HEK293 (cell line): ENCODE measurements around the gene RPE65.

Source experiments
- CTCF ChIA-PET: fragments of 350-600 bp; formaldehyde crosslinking; extraction: SDS; loops from one replicate; lab custom pipeline; 2021; ENCODE audit warnings: antibody characterized with exemption; lab: Yijun Ruan, JAX
- POLR2A ChIA-PET: fragments of 300-600 bp; formaldehyde crosslinking; extraction: SDS; loops from one replicate; lab custom pipeline; 2020; ENCODE audit warnings: antibody characterized with exemption, inconsistent platforms; lab: Yijun Ruan, JAX
- H3K27ac ChIP-seq: fragments of 200-500 bp; sonication (Bioruptor generic); 2 replicates; pipeline ENCODE4 v1.5.1; 2014; ENCODE audit warnings: low read depth, low read length, control low read depth, inconsistent platforms; ENCODE audit errors: extremely low read depth
- H3K36me3 ChIP-seq, 2 experiments: fragments of 200-500 bp in 1 of 2; sonication (Bioruptor generic) in 1 of 2; 1 replicate in 1 of 2; 2 replicates in 1 of 2; pipeline ENCODE4 v1.5.1; 2014 to 2017; ENCODE audit warnings: inconsistent platforms in 2 of 2, low read length in 2 of 2; ENCODE audit not compliant: control insufficient read depth in 2 of 2, insufficient read depth in 1 of 2
- H3K4me1 ChIP-seq: fragments of 200-500 bp; sonication (Bioruptor generic); 2 replicates; pipeline ENCODE4 v1.5.1; 2014; ENCODE audit warnings: mild to moderate bottlenecking, low read length, inconsistent platforms; ENCODE audit not compliant: control insufficient read depth, insufficient read depth
- H3K4me3 ChIP-seq: 2 replicates; pipeline ENCODE4 v1.5.1; 2011; ENCODE audit warnings: low read depth, mild to moderate bottlenecking, control low read depth, low read length, moderate library complexity
- H3K9me3 ChIP-seq: fragments of 200-500 bp; sonication (Bioruptor generic); 2 replicates; pipeline ENCODE4 v1.5.1; 2014; ENCODE audit warnings: low read depth, low read length, inconsistent platforms; ENCODE audit not compliant: control insufficient read depth, insufficient read depth
- HOXA7 ChIP-seq: sonication (generic); formaldehyde crosslinking; IDR thresholded peaks from 2 replicates; pipeline ENCODE4 v1.8.1; 2022; ENCODE audit warnings: missing genetic modification reagents, borderline replicate concordance
- REST ChIP-seq: fragments of 450-650 bp; formaldehyde crosslinking; IDR thresholded peaks from 2 replicates; pipeline ENCODE4 v1.5.1; 2016; ENCODE audit warnings: missing biosample characterization, missing genetic modification characterization
- SALL2 ChIP-seq: fragments of 450-650 bp; formaldehyde crosslinking; IDR thresholded peaks from 2 replicates; pipeline ENCODE4 v1.5.0; 2017; ENCODE audit warnings: missing biosample characterization, mild to moderate bottlenecking, missing genetic modification characterization, borderline replicate concordance
- SCRT1 ChIP-seq: fragments of 450-650 bp; formaldehyde crosslinking; IDR thresholded peaks from 2 replicates; pipeline ENCODE4 v1.5.1; 2016; ENCODE audit warnings: missing biosample characterization, missing genetic modification characterization, borderline replicate concordance
- YY2 ChIP-seq: fragments of 450-650 bp; formaldehyde crosslinking; IDR thresholded peaks from 2 replicates; pipeline ENCODE4 v1.5.1; 2016; ENCODE audit warnings: missing biosample characterization, missing genetic modification characterization
- ZBTB49 ChIP-seq: fragments of 450-650 bp; formaldehyde crosslinking; IDR thresholded peaks from 2 replicates; pipeline ENCODE4 v1.5.1; 2016; ENCODE audit warnings: missing biosample characterization, missing genetic modification characterization, low read depth
- ZNF169 ChIP-seq: fragments of 450-650 bp; formaldehyde crosslinking; IDR thresholded peaks from 2 replicates; pipeline ENCODE4 v1.5.1; 2016; ENCODE audit warnings: missing biosample characterization, missing genetic modification characterization
- ZNF202 ChIP-seq: fragments of 450-650 bp; formaldehyde crosslinking; IDR thresholded peaks from 2 replicates; pipeline ENCODE4 v1.5.1; 2016; ENCODE audit warnings: missing biosample characterization, missing genetic modification characterization, borderline replicate concordance
- ZNF311 ChIP-seq: fragments of 450-650 bp; formaldehyde crosslinking; IDR thresholded peaks from 2 replicates; pipeline ENCODE4 v1.5.1; 2017; ENCODE audit warnings: missing biosample characterization, missing genetic modification characterization, borderline replicate concordance
- ZNF354C ChIP-seq: fragments of 450-650 bp; formaldehyde crosslinking; IDR thresholded peaks from 2 replicates; pipeline ENCODE4 v1.5.1; 2016; ENCODE audit warnings: missing biosample characterization, missing genetic modification characterization, low read depth, borderline replicate concordance
- ZNF423 ChIP-seq: fragments of 450-650 bp; formaldehyde crosslinking; IDR thresholded peaks from 2 replicates; pipeline ENCODE4 v1.5.1; 2016; ENCODE audit warnings: missing biosample characterization, missing genetic modification characterization
- ZNF501 ChIP-seq: fragments of 450-650 bp; formaldehyde crosslinking; IDR thresholded peaks from 2 replicates; pipeline ENCODE4 v1.5.1; 2016; ENCODE audit warnings: missing biosample characterization, missing genetic modification characterization
- ZNF548 ChIP-seq: fragments of 450-650 bp; formaldehyde crosslinking; IDR thresholded peaks from 2 replicates; pipeline ENCODE4 v1.5.1; 2016; ENCODE audit warnings: missing biosample characterization, missing genetic modification characterization
- ZNF623 ChIP-seq: fragments of 450-650 bp; formaldehyde crosslinking; IDR thresholded peaks from 2 replicates; pipeline ENCODE4 v1.5.1; 2016; ENCODE audit warnings: missing biosample characterization, missing genetic modification characterization
- ZNF639 ChIP-seq: fragments of 450-650 bp; formaldehyde crosslinking; IDR thresholded peaks from 2 replicates; pipeline ENCODE4 v1.5.1; 2016; ENCODE audit warnings: missing biosample characterization, missing genetic modification characterization
- ZNF645 ChIP-seq: fragments of 450-650 bp; formaldehyde crosslinking; IDR thresholded peaks from 2 replicates; pipeline ENCODE4; 2016; ENCODE audit warnings: missing biosample characterization, missing genetic modification characterization
- ZSCAN5A ChIP-seq: fragments of 450-650 bp; formaldehyde crosslinking; IDR thresholded peaks from 2 replicates; pipeline ENCODE4 v1.5.1; 2016; ENCODE audit warnings: missing biosample characterization, missing genetic modification characterization

The RPE65 gene

GRCh38 chr1:68421350-68421749, 28.4 kb downstream of the RPE65 start:
- Histone ChIP-seq H3K4me3 (no peak overlapping the region), H3K36me3 (no peaks in the 10 kb centered on the region), H3K4me1 (no peaks in the 10 kb centered on the region), H3K9me3 (no peaks in the 10 kb centered on the region)
- TF ChIP-seq SALL2 (no peak), ZNF169 (tag by site-specific recombination) (no peak), ZBTB49 (no peak), ZNF202 (no peak), HOXA7 (CRISPR knock-in tag) (no peak), ZNF423 (tag by site-specific recombination) (no peak), ZNF311 (no peak), ZNF354C (tag by site-specific recombination) (no peak), YY2 (tag by site-specific recombination) (no peak), ZNF623 (tag by site-specific recombination) (no peak), ZSCAN5A (tag by site-specific recombination) (no peak), ZNF639 (no peak)
- TF ChIP-seq, all 188 proteins: peak for 0
- ChIA-PET CTCF (no interaction called here), POLR2A (no interaction called here)
- no peak overlapping the region for H3K27ac ChIP-seq

GRCh38 chr1:68409426-68409825, 40.3 kb downstream of the RPE65 start:
- TF ChIP-seq SCRT1 (tag by site-specific recombination) (no peak), REST (tag by site-specific recombination) (no peak), ZNF501 (tag by site-specific recombination) (no peak), ZNF548 (tag by site-specific recombination) (no peak), ZNF645 (no peak)
- Histone ChIP-seq H3K9me3 (no peaks in the 10 kb centered on the region), H3K4me1 (no peaks in the 10 kb centered on the region), H3K4me3 (no peak overlapping the region), H3K36me3 (no peaks in the 10 kb centered on the region), H3K27ac (no peak overlapping the region)
- POLR2A ChIA-PET, result no interaction called here
- CTCF ChIA-PET, result interaction anchor here (0.7 to 1.9 kb wide), 2 partner anchors 33 to 43 kb away, joined by 3 to 5 read pairs; no protein-coding TSS in a partner anchor
